HepG2 (cell line): ENCODE data around the gene PTPRC.

Source experiments
- BHLHE40 ChIP-seq: IDR thresholded peaks from 2 replicates; pipeline ENCODE4 v1.6.1; 2011; ENCODE audit warnings: low read length, improper control_type of control experiment
- BRD4 ChIP-seq: sonication (generic); formaldehyde crosslinking; IDR thresholded peaks from 2 replicates; pipeline ENCODE4 v1.4.0; 2020; ENCODE audit warnings: missing genetic modification reagents
- EED ChIP-seq: sonication (generic); formaldehyde crosslinking; IDR thresholded peaks from 2 replicates; pipeline ENCODE4 v1.5.0; 2020; ENCODE audit warnings: mild to moderate bottlenecking, missing genetic modification reagents
- EP300 ChIP-seq, 3 experiments: sonication (generic) in 1 of 3; formaldehyde crosslinking in 1 of 3; IDR thresholded peaks; 2 replicates each; pipeline versions ENCODE4 v1.5.1 to v1.6.1; 2011 to 2020; ENCODE audit warnings: low read depth in 2 of 3, low read length in 2 of 3, borderline replicate concordance in 1 of 3, improper control_type of control experiment in 1 of 3, mild to moderate bottlenecking in 1 of 3, missing genetic modification reagents in 1 of 3, moderate library complexity in 1 of 3
- HMG20B ChIP-seq: conservative IDR thresholded peaks from 2 replicates; pipeline ENCODE4 v1.6.1; 2016; ENCODE audit warnings: missing genetic modification reagents, missing compliant biosample characterization
- MBD4 ChIP-seq: IDR thresholded peaks from 2 replicates; pipeline ENCODE4 v1.6.1; 2012; ENCODE audit warnings: low read length, inconsistent platforms, borderline replicate concordance
- NFIC ChIP-seq: IDR thresholded peaks from 2 replicates; pipeline ENCODE4 v1.6.1; 2012; ENCODE audit warnings: mild to moderate bottlenecking, low read length, inconsistent platforms
- POLR2A ChIP-seq, 2 experiments: IDR thresholded peaks; 2 replicates each; pipeline ENCODE4 v1.6.1; 2011; ENCODE audit warnings: low read depth in 2 of 2, low read length in 2 of 2, mild to moderate bottlenecking in 1 of 2, moderate library complexity in 1 of 2; ENCODE audit not compliant: insufficient read depth in 1 of 2
- POLR2AphosphoS5 ChIP-seq: IDR thresholded peaks from 2 replicates; pipeline ENCODE4 v1.6.1; 2012; ENCODE audit warnings: low read depth, low read length
- RFX5 ChIP-seq: IDR thresholded peaks from 2 replicates; pipeline ENCODE4 v1.6.1; 2011; ENCODE audit warnings: low read depth, low read length, improper control_type of control experiment
- SP1 ChIP-seq, 2 experiments: fragments of 450-650 bp in 1 of 2; sonication (generic) in 1 of 2; formaldehyde crosslinking in 1 of 2; IDR thresholded peaks; 2 replicates each; pipeline versions ENCODE4 v1.4.0 to v1.6.1; 2016 to 2020; ENCODE audit warnings: missing genetic modification reagents in 1 of 2
- TEAD2 ChIP-seq: sonication (generic); formaldehyde crosslinking; IDR thresholded peaks from 2 replicates; pipeline ENCODE4 v1.9.0; 2021; ENCODE audit warnings: missing genetic modification reagents
- TF ChIP-seq, protein P1 (sequence below): sonication (generic); formaldehyde crosslinking; IDR thresholded peaks from 2 replicates; pipeline ENCODE4 v1.5.1; 2020; ENCODE audit warnings: mild to moderate bottlenecking, missing genetic modification reagents
- TF ChIP-seq, protein P2 (sequence below): sonication (generic); formaldehyde crosslinking; IDR thresholded peaks from 2 replicates; pipeline ENCODE4 v1.5.0; 2020; ENCODE audit warnings: mild to moderate bottlenecking, missing genetic modification reagents, moderate library complexity

DNA sequence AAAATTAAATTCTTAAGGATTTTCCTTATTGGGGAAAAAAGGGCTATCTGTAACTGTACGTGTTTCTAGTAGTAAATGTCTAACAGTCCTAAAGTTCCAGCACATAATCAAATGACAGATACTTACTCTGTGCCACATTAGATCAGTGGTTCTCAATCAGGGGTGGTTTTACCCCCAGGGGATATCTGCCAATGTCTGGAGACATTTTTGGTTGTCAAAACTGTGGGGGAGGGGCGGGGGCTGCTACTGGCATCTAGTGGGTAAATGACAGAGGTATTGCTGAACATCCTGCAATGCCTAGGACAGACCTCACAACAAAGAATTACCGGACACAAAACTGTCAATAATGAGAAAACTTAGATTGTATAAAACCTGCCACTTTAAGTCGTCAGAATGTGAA is 33.4 kb upstream of the PTPRC start:
- no peak for TF ChIP-seq MBD4
- no peak for TF ChIP-seq EP300 (IDR thresholded peaks at IDR 0.05; ENCODE audit: low read depth in 2 of 2, low read length in 2 of 2)
- TF ChIP-seq EP300 (CRISPR knock-in tag; IDR thresholded peaks at IDR 0.05; ENCODE audit: borderline replicate concordance), result no peak
- no peak for TF ChIP-seq POLR2A (IDR thresholded peaks at IDR 0.05; ENCODE audit: insufficient read depth in 1 of 2, low read depth in 2 of 2, low read length in 2 of 2)
- no peak for TF ChIP-seq HMG20B
- TF ChIP-seq NFIC, result no peak
- TF ChIP-seq, protein P1, sequence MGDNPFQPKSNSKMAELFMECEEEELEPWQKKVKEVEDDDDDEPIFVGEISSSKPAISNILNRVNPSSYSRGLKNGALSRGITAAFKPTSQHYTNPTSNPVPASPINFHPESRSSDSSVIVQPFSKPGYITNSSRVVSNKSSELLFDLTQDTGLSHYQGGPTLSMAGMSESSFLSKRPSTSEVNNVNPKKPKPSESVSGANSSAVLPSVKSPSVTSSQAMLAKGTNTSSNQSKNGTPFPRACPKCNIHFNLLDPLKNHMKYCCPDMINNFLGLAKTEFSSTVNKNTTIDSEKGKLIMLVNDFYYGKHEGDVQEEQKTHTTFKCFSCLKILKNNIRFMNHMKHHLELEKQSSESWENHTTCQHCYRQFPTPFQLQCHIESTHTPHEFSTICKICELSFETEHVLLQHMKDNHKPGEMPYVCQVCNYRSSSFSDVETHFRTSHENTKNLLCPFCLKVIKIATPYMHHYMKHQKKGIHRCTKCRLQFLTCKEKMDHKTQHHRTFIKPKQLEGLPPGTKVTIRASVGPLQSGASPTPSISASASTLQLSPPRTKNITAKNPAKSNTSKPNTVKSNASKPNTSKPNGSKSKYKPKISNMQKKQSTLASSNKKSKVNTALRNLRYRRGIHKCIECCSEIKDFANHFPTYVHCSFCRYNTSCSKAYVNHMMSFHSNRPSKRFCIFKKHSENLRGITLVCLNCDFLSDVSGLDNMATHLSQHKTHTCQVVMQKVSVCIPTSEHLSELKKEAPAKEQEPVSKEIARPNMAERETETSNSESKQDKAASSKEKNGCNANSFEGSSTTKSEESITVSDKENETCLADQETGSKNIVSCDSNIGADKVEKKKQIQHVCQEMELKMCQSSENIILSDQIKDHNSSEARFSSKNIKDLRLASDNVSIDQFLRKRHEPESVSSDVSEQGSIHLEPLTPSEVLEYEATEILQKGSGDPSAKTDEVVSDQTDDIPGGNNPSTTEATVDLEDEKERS (CRISPR knock-in tag), result no peak
- TF ChIP-seq BRD4 (CRISPR knock-in tag), result no peak
- TF ChIP-seq TEAD2 (CRISPR knock-in tag), result no peak
- no peak for TF ChIP-seq EED (CRISPR knock-in tag)
- TF ChIP-seq, protein P2, sequence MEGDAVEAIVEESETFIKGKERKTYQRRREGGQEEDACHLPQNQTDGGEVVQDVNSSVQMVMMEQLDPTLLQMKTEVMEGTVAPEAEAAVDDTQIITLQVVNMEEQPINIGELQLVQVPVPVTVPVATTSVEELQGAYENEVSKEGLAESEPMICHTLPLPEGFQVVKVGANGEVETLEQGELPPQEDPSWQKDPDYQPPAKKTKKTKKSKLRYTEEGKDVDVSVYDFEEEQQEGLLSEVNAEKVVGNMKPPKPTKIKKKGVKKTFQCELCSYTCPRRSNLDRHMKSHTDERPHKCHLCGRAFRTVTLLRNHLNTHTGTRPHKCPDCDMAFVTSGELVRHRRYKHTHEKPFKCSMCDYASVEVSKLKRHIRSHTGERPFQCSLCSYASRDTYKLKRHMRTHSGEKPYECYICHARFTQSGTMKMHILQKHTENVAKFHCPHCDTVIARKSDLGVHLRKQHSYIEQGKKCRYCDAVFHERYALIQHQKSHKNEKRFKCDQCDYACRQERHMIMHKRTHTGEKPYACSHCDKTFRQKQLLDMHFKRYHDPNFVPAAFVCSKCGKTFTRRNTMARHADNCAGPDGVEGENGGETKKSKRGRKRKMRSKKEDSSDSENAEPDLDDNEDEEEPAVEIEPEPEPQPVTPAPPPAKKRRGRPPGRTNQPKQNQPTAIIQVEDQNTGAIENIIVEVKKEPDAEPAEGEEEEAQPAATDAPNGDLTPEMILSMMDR (CRISPR knock-in tag), result no peak
- TF ChIP-seq RFX5, result no peak
- no peak for TF ChIP-seq POLR2AphosphoS5
- TF ChIP-seq BHLHE40, result no peak
- TF ChIP-seq SP1 (IDR thresholded peaks at IDR 0.05), result no peak
- TF ChIP-seq SP1 (CRISPR knock-in tag; IDR thresholded peaks at IDR 0.05), result no peak
